Upper lobe of left lung (tissue), 4 donors: Measurements from ENCODE around the gene TTC21B.

Experiments
- CTCF ChIP-seq, 6 experiments: fragments of 450-650 bp in 4 of 6; fragments of 200-600 bp in 2 of 6; sonication (generic) in 2 of 6; IDR thresholded peaks; one replicate each; pipeline ENCODE4 v1.5.1; 2016 to 2019; ENCODE audit warnings: antibody characterized with exemption in 6 of 6
- EP300 ChIP-seq, 4 donors: sonication (generic); formaldehyde crosslinking; IDR thresholded peaks; one replicate each; pipeline ENCODE4 v1.5.1; 2017; ENCODE audit warnings: antibody characterized with exemption in 4 of 4, control low read depth in 2 of 4
- POLR2A ChIP-seq, 4 donors: fragments of 450-650 bp; IDR thresholded peaks; one replicate each; pipeline ENCODE4 v1.5.1; 2016 to 2017; ENCODE audit warnings: antibody characterized with exemption in 4 of 4, mild to moderate bottlenecking in 2 of 4
- POLR2AphosphoS5 ChIP-seq, 2 donors: sonication (generic); formaldehyde crosslinking; IDR thresholded peaks; one replicate each; pipeline ENCODE4 v1.5.1; 2017; ENCODE audit warnings: antibody characterized with exemption in 2 of 2

- TF ChIP-seq CTCF (IDR thresholded peaks at IDR 0.05): no peak
- no peak for TF ChIP-seq EP300 (IDR thresholded peaks at IDR 0.05)
- TF ChIP-seq POLR2A (IDR thresholded peaks at IDR 0.05): no peak
- TF ChIP-seq POLR2AphosphoS5 (IDR thresholded peaks at IDR 0.05): no peak
Observed at GRCh38 chr2:165909466-165909865, 44.1 kb downstream of the TTC21B start.
